Ovary (tissue), 9 donors: ENCODE results near the gene PRPF40B. TPM values are rescaled to one million over a fixed set of nuclear protein-coding genes. Genes with fewer than 3 reads are reported as not detected.

ENCODE experiments used
- DNase-seq, 5 donors: peaks; one replicate each; pipeline ENCODE4 v3.0.0-alpha.2; 2019 to 2020
- H3K27ac ChIP-seq, 2 donors: fragments of 200-600 bp; one replicate each; pipeline versions ENCODE4 v1.5.1 to v1.8.0; 2019 to 2022
- H3K27me3 ChIP-seq: fragments of 200-600 bp; one replicate; pipeline ENCODE4 v1.8.0; 2022
- H3K36me3 ChIP-seq: fragments of 200-600 bp; sonication (generic); one replicate; pipeline ENCODE4 v1.5.1; 2019
- H3K4me1 ChIP-seq: one replicate; pipeline ENCODE4 v1.8.1; 2013; ENCODE audit warnings: mild to moderate bottlenecking, moderate library complexity; ENCODE audit not compliant: insufficient read depth
- H3K4me3 ChIP-seq: fragments of 200-600 bp; sonication (generic); one replicate; pipeline ENCODE4 v1.5.1; 2017
- H3K9me3 ChIP-seq, 2 donors: fragments of 200-600 bp in 1 of 2; sonication (generic) in 1 of 2; one replicate each; pipeline versions ENCODE4 v1.5.1 to v1.8.1; 2013 to 2019; ENCODE audit warnings: mild to moderate bottlenecking in 1 of 2, moderate library complexity in 1 of 2
- CTCF ChIP-seq, 3 donors: fragments of 450-650 bp in 2 of 3; fragments of 200-600 bp in 1 of 3; IDR thresholded peaks; one replicate each; pipeline versions ENCODE4 v1.5.1 to v1.8.0; 2016 to 2022; ENCODE audit warnings: antibody characterized with exemption in 3 of 3, mild to moderate bottlenecking in 1 of 3
- EP300 ChIP-seq: sonication (generic); formaldehyde crosslinking; IDR thresholded peaks from one replicate; pipeline ENCODE4 v1.6.1; 2017; ENCODE audit warnings: antibody characterized with exemption
- POLR2A ChIP-seq: fragments of 450-650 bp; IDR thresholded peaks from one replicate; pipeline ENCODE4 v1.6.1; 2017; ENCODE audit warnings: antibody characterized with exemption, mild to moderate bottlenecking, moderate library complexity
- WGBS, 3 donors: extraction: QIAGEN DNeasy Blood & Tissue Kit in 1 of 3; methylation state at CpG; one replicate each; pipeline versions ENCODE4 v1.1.5 to v1.1.7; 2013 to 2017; 5-methylcytosine and 5-hydroxymethylcytosine counted together
- intact Hi-C, 4 donors: fragments of 100-400 bp; cut with DNase I; formaldehyde crosslinking; loops; one replicate each; pipeline versions ENCODE4 v1.11.0 to v1.15.1; 2022 to 2023
- polyA plus RNA-seq, 2 donors: library from polyadenylated mRNA; stranded (reverse); fragments of 200-250 nt in 1 of 2; fragments of 350-450 nt in 1 of 2; fragmentation: Illumina TruSeq in 1 of 2; extraction: RNeasy Lipid Tissue Mini Kit (QIAGEN cat#74804) in 1 of 2; gene quantifications; one replicate each; pipeline ENCODE4 v1.2.3, GENCODE V29; 2013 to 2014
- total RNA-seq, 7 donors: library from RNA; depleted of rRNA in 2 of 7; stranded (reverse); fragments of >200 nt in 2 of 7; fragmentation: NEBNext Ultra II Directional in 3 of 7; extraction: Animal tissue kit (Norgen Biotek cat#: 25700) in 3 of 7; gene quantifications; one replicate each; pipeline versions ENCODE4 v1.1.0 to v1.2.4, GENCODE V29; 2016 to 2023
- donor health status: DM: no; HTN: no; CAD: no; lungs with moderate emphysema.
- donor health status: DM: no; HTN: no; CAD: no.
- donor health status: Bipolar disorder and iron deficiency.
- donor health status: DM: yes; HTN: yes; CAD: no.
- donor health status: DM: no; HTN: no; CAD: no.
- donor health status: DM: yes; HTN: yes; CAD: no.

PRPF40B gene
- total and polyA plus RNA-seq, 9 donors: 13.4 to 72.6 (median 33.8) TPM

- Histone ChIP-seq H3K36me3 (no peaks in the 10 kb centered on the region), H3K27ac (no peak overlapping the region), H3K4me3 (no peak overlapping the region), H3K9me3 (no peaks in the 10 kb centered on the region), H3K4me1 (peaks cover under 1% of the 10 kb centered on the region), H3K27me3 (no peaks in the 10 kb centered on the region)
- TF ChIP-seq POLR2A (no peak), CTCF (IDR thresholded peaks at IDR 0.05) (no peak), EP300 (no peak)
- intact Hi-C loops: no loop called here
- DNase-seq: peak in 1 of 5 donors; percentile 35
- WGBS, 3 donors: 73 to 81% (median 75%) methylated on average over 11 of the region's 11 CpGs
Observed at GRCh38 chr12:49642370-49642802, 19.0 kb downstream of the PRPF40B start.

DNA sequence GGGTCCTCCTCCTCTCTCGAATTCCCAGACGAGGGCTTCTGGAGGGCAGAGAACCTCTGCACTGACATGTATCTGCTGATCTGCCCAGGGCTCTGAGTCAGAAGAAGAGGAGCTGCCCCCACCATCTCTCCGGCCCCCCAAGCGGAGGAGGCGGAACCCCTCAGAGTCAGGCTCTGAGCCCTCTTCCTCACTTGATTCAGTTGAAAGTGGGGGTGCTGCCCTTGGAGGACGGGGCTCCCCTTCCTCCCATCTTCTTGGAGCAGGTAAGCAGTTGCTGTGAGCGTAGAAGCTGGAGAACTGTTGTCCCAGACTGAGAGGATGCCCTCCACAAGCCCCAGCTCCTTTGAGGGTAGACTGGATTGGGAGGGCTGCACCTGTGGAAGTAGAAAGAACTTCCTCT is 19.8 kb downstream of the PRPF40B start:
- intact Hi-C loops: no loop called here
- H3K27me3 ChIP-seq: no peaks in the 10 kb centered on the region
- no peak overlapping the region for H3K4me3 ChIP-seq
- no peaks in the 10 kb centered on the region for H3K36me3 ChIP-seq
- DNase-seq: peak in 1 of 5 donors; percentile 18
- TF ChIP-seq EP300 (no peak), POLR2A (no peak), CTCF (IDR thresholded peaks at IDR 0.05) (no peak)
- 70 to 83% (median 72%) methylated on average over 7 of the region's 7 CpGs for WGBS, 3 donors
- H3K4me1 ChIP-seq: no peaks in the 10 kb centered on the region
- no peaks in the 10 kb centered on the region for H3K9me3 ChIP-seq
- no peak overlapping the region for H3K27ac ChIP-seq

- DNase-seq: peak in 2 of 5 donors; percentile 46 to 59
- 32 to 42% (median 37%) methylated on average over 10 of the region's 10 CpGs for WGBS, 3 donors
- Histone ChIP-seq H3K27me3 (no peaks in the 10 kb centered on the region), H3K4me1 (no peaks in the 10 kb centered on the region), H3K27ac (peak overlapping the region; percentile 1 to 49), H3K4me3 (no peak overlapping the region), H3K36me3 (no peaks in the 10 kb centered on the region), H3K9me3 (no peaks in the 10 kb centered on the region)
- TF ChIP-seq EP300 (no peak), CTCF (IDR thresholded peaks at IDR 0.05) (no peak), POLR2A (no peak)
- intact Hi-C loops: loop anchor here (1.0 to 2.0 kb wide), 2 partner anchors 63 kb away; partner anchors contain the start of gene FMNL3 (in 4 of the 4)
Observed at GRCh38 chr12:49643961-49644619, 20.7 kb downstream of the PRPF40B start.

GRCh38 chr12:49644620-49644994 is 21.2 kb downstream of the PRPF40B start:
- H3K4me3 ChIP-seq: no peak overlapping the region
- H3K4me1 ChIP-seq: no peaks in the 10 kb centered on the region
- TF ChIP-seq POLR2A (no peak), CTCF (IDR thresholded peaks at IDR 0.05) (peak; percentile 90 to 97 (median 95)), EP300 (no peak)
- H3K27me3 ChIP-seq: no peaks in the 10 kb centered on the region
- DNase-seq: peak; percentile 83 to 90 (median 88)
- WGBS, 3 donors: 0 to 8% (median 6%) methylated on average over 2 of the region's 2 CpGs
- no peaks in the 10 kb centered on the region for H3K36me3 ChIP-seq
- no peaks in the 10 kb centered on the region for H3K9me3 ChIP-seq
- H3K27ac ChIP-seq: peak overlapping the region; percentile 1 to 49
- intact Hi-C loops: loop anchor here (1.0 to 2.0 kb wide), 2 partner anchors 62 to 63 kb away; partner anchors contain the start of gene FMNL3 (in 4 of the 4)
